Esophagus muscularis mucosa (tissue), 3 donors: ENCODE measurements around the gene OSBPL3.

Source experiments
- CTCF ChIP-seq, 3 experiments: fragments of 200-600 bp in 2 of 3; fragments of 450-650 bp in 1 of 3; sonication (generic) in 2 of 3; IDR thresholded peaks; one replicate each; pipeline ENCODE4 v1.5.1; 2017 to 2019; ENCODE audit warnings: antibody characterized with exemption in 3 of 3, mild to moderate bottlenecking in 2 of 3, moderate library complexity in 1 of 3
- POLR2A ChIP-seq: fragments of 450-650 bp; IDR thresholded peaks from one replicate; pipeline ENCODE4 v1.6.1; 2017; ENCODE audit warnings: antibody characterized with exemption, moderate library complexity, mild to moderate bottlenecking, low read depth

- TF ChIP-seq CTCF (IDR thresholded peaks at IDR 0.05) (no peak), POLR2A (no peak)
Observed at GRCh38 chr7:24788961-24789576, 190.9 kb downstream of the OSBPL3 start.
